HG03039 (cell line): Measurements from ENCODE around the gene SYNPO2.
A peak's percentile ranks its signal among the peaks of the same experiment; 100 is the strongest.
"Not testable (repeated sequence)": the region's sequence is repeated elsewhere in the genome, so short reads cannot be mapped to it uniquely, and the experiment has no call there.

ENCODE experiments used
- ATAC-seq: cut with Tn5 transposase; IDR thresholded peaks from one replicate; pipeline ENCODE4 v1.9.1; 2021; ENCODE audit warnings: mild to moderate bottlenecking, moderate library complexity; ENCODE audit not compliant: unreplicated experiment

The SYNPO2 gene

GRCh38 chr4:118968813-118969212, 80.2 kb downstream of the SYNPO2 start:
- ATAC-seq = no peak

DNA sequence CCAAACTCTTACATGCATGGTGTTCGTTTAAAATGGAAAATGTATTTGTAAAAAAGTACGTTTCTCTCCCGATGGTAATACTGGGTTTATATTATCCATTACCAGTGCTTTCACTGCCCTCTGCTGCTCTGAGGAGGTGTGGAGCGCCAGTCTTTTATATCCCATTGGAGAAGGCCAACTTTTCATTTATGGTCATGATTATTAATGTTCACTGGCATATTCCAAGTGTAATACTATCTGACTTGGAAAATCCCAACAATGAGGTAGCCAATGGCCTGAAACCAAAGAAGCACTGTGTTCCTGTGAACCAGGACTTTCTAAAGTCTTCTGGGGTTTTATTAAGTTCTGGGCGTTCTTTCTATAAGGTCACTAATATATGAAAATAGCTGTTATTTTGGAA, 80.7 kb downstream of the SYNPO2 start:
- ATAC-seq = no peak

GRCh38 chr4:118972167-118972566, 83.5 kb downstream of the SYNPO2 start:
- no peak for ATAC-seq

- no peak for ATAC-seq
Observed at GRCh38 chr4:118973295-118973694, 84.6 kb downstream of the SYNPO2 start.

DNA sequence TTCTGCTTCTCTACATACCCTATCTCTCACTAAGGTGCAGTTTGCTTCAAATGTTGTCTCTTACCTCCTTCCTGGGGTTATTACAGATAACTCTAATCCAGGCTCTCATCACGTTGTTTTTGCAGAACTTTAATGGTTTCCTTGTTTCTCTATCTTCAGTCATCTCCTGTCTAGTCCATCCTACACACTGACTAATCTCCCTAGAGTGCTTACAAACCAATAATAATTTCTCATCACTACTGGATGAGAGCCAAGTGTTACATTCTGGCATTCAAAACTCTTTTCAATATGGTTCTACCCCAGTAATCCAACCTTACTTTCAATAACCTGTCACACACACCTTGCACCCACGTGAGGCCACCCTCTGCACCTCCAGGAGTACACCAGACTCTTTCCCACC, 86.1 kb downstream of the SYNPO2 start:
- ATAC-seq = no peak

DNA sequence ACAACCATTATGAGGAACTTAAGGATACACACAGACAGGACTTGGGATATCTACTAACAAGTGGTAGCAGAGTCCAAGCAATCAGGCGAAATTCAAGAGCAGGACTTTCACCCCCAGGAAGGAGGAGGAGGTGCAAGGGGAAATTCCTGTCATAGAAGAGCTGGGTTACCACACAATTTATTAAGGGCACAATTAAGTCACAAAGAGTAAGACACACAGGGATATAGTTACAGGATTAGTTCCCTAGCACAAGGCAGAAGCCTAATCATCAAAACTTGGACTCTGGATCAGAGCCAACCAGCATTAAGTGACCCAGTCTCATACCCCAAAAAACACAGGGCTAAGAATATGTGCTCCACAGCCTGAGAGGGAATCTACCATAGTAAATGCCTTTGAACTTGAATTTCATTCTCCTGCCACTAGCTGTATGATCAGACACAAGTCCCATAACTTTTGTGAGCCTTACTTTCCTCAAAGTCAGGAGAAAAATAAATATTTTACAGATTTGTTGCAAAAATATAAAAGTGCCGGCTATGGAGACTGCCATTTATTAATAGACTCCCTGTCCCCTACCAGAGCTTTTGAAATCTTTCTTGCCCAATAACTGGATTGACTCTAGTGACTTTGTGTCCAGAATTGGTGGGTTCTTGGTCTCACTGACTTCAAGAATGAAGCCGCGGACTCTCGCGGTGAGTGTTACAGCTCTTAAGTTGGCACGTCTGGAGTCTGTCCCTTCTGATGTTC, 87.0 kb downstream of the SYNPO2 start:
- no peak for ATAC-seq

DNA sequence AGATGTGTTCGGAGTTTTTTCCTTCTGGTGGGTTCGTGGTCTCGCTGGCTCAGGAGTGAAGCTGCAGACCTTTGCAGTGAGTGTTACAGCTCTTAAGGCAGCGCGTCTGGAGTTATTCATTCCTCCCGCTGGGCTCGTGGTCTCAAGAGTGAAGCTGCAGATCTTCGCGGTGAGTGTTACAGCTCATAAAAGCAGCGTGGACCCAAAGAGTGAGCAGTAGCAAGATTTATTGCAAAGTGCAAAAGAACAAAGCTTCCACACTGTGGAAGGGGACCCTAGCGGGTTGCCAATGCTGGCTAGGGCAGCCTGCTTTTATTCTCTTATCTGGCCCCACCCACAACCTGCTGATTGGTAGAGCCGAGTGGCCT, 87.5 kb downstream of the SYNPO2 start:
- not testable (repeated sequence) for ATAC-seq

GRCh38 chr4:118977100-118977499, 88.4 kb downstream of the SYNPO2 start:
- not testable (repeated sequence) for ATAC-seq

GRCh38 chr4:118979712-118980111, 91.1 kb downstream of the SYNPO2 start:
- ATAC-seq = no peak

DNA sequence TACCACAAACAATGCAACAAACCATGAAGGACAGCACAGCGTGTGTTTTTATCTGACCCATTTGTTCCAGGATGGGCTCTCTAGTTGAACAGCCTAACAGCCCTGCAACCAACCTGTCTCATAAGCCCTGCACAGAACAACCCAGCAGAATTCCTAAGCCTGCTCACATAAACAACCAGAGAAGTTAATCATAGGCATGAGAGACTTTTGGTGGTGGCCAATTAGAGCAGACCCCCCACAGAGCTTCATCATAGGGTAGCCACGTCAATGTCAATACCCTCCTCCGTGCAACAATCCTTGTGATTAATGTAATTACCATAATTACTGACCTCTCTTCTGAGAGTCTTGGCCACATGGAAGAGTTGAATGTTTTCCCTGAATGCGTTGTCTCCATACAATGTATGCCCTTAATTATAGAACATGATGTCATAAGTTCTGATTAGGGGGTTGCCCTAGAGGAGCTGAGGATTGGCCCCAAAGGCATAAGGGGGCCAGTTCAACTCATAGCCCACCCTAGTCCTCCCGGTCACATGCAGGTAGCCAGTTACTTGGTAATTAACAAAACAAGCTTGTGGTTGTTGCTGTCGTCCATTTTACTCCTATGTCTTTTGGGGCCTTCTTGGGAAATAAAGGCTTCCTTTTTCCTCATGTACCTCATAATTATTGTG, 92.7 kb downstream of the SYNPO2 start:
- ATAC-seq = no peak

DNA sequence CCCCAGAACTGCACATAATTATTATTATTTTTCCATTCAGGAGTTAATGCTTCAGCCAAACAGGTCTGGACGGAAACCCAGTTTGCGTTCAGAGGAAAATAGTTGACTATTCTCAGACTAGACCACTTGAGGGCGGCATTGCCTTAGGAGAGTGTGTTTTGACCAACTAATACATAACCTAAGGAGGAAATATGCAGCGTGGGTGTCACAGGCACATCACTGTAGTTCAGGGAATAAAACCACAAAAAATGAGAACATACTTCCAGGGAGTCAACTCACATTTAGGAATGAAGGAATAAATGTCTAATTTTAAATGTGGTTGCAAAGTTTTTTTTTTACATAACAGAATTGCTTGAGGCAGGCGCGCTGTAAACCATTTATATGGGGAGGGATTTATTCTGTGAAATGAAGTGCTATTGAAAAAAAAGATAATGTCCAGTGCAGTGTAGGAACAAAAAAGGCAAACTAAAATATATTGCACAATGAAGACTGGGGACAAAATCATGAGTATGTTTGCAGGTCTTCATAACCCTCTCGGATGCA, 93.3 kb downstream of the SYNPO2 start:
- ATAC-seq = peak; percentile 84

DNA sequence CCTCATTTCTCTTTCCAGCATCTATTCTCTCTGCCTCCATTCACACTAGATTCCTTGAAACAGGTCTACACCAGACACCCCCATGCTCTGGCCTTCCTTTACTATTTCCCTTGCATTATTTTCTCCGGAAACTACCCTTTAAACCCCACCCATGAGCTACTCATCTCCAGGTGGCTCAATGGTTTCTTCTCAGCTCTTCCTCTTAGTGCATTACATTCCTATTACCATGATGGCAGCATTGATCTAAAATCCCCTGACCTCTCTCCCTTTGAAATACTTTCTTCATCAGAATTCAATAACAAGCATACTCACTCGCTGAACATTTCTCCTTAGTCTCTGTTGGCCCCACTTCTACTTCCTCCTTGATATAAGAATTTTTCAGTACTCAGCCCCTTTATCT, 94.6 kb downstream of the SYNPO2 start:
- ATAC-seq = no peak

- no peak for ATAC-seq
Observed at GRCh38 chr4:118983831-118984230, 95.2 kb downstream of the SYNPO2 start.

DNA sequence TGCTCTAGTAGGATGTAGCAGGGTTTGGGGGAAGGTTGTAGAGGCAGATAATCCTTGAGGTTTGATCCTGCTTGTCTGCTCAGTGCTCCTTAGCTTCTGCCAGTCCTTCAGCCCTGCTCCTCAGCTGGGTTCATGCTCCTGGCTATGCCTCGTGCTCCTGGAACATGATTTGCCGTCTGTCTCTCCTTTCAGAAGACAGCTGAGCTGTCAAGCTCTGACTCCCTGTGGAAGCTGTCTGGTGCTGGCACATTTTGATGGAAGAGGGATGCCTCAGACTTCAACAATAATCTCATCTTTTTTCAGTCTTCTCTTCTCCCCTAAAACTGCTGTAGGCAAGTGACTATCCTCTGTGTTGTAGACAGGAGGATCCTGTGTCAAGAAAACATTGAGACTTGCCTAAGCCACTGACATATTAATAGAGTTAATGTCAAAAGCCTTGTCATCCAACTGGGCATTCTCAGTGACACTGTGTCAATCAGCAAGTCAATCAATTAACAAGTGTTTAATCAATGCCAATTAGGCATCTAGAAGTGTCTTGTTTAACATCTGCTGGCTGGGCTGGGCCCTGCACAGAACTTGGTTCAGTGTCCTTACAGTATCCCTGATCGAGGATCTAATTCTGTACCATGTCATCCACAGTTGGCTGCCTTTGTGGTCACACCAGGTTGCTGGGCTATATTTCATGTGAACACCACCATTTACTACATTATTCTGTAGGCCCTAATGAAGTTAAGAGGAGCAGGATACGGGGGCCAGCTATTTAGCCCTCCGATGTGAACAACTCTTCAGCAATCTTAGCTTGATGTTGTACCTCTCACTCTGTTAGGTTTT, 96.7 kb downstream of the SYNPO2 start:
- ATAC-seq = no peak

DNA sequence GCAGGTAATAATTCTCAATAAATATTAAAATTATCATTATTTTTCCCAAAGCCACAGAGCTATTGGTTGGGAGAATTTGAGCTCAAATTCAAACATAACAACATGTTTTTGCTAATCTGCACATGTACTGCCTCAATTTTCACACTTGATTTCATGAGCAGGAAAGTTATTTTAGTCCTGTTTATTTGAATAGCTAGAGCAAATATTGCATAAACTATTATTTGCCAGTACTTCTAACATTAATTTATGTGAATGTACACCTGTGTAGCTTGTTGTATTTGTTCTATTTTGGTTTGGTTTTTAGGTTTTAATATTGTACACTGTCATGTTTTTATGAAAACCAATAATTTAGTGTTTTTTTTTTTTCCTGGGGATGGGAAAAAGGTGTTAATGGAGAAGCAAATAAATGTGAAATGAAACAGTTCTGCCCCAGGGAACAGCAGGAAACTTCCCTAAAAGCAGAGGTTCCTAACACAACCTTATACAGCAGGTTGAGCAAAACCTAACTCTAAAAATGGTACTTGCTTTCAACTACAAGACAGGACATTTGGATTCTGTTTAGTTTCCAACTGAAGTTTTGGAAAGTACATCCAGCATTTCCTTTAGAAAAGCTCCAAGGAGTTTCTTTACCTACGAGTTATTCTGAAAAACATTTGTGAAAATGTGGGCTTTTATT, 99.4 kb downstream of the SYNPO2 start:
- no peak for ATAC-seq

DNA sequence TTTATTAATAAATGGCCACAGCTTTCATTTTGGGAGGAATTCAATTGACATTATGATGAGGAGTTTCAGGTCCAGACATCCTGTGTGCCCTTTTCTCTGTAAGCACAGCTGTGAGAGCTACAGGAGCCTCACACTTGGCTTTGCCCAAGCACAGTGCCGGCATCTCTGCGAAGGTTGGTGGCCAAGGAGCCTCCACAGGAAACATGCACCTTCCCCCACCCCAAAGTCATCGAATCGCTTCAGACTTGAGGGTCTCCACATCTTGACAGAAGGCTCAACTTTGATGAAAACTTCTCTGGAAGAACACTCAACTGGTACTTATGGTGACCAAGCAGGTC, 100.0 kb downstream of the SYNPO2 start:
- ATAC-seq = no peak

GRCh38 chr4:118989098-118990080, 100.7 kb downstream of the SYNPO2 start:
- no peak for ATAC-seq

DNA sequence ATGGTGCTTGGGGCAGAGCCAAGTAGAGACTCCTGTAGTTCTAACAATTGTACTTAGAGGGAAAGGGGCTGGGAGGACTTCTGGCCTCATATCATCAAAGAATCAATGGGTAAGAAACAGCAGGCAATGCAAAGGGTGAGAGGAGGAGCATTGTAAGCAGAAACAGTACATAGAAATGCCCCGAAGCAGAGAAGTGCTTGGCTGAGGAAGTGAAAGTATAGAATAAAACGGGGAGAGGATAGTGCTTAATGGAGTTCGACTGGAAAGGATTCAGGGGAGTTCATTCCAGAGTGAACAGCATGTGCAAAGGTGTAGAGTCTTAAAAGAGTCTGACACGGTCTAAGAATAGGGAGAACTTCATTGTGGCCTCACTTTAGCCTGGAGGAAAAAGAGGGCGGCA, 103.0 kb downstream of the SYNPO2 start:
- no peak for ATAC-seq

GRCh38 chr4:118992149-118992548, 103.5 kb downstream of the SYNPO2 start:
- no peak for ATAC-seq

DNA sequence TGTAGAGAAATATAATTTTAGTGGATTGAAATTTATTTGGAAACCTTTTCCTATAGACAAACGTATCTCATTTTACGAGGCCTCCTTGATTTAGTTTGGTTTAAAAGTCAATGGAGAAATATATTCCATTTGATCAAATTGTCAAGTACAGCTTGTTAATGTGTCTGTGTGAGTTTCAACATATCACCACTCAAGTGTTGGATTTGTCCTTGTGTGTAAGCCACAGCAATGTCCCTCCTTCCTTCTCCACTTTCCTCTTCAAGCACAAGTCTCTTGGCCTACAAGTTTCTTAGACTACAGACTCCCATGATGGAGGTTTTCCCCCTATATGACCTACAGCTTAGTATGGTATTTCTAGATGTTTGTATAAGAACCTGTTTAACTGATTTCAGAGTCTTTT, 104.7 kb downstream of the SYNPO2 start:
- no peak for ATAC-seq
